OCI-LY1 (cell line): ENCODE measurements around the gene TBPL2.

Experiments used
- H2AFZ ChIP-seq: fragments of 200-600 bp; sonication (generic), shearing (Covaris generic); 2 replicates; pipeline ENCODE4 v1.6.0; 2014; ENCODE audit warnings: antibody characterized with exemption, mild to moderate bottlenecking, low read length
- H3F3A ChIP-seq: fragments of 200-600 bp; sonication (generic), shearing (Covaris generic); 2 replicates; pipeline ENCODE4 v1.6.0; 2014; ENCODE audit warnings: mild to moderate bottlenecking, antibody characterized with exemption, low read length, moderate library complexity; ENCODE audit not compliant: insufficient read depth
- H3K27ac ChIP-seq: fragments of 200-600 bp; sonication (generic); 2 replicates; pipeline ENCODE4 v1.5.1; 2014; ENCODE audit warnings: low read length, mixed run types, mild to moderate bottlenecking, low read depth; ENCODE audit not compliant: poor library complexity, severe bottlenecking
- H3K27me3 ChIP-seq: fragments of 200-600 bp; sonication (generic); 2 replicates; pipeline ENCODE4 v1.6.0; 2014; ENCODE audit warnings: antibody characterized with exemption, mild to moderate bottlenecking, low read length, moderate library complexity; ENCODE audit not compliant: insufficient read depth
- H3K36me3 ChIP-seq: fragments of 200-600 bp; sonication (generic); 2 replicates; pipeline ENCODE4 v1.6.1; 2014; ENCODE audit warnings: mild to moderate bottlenecking, antibody characterized with exemption, low read length, moderate library complexity, mixed read lengths; ENCODE audit not compliant: insufficient read depth
- H3K4me1 ChIP-seq: fragments of 200-600 bp; sonication (generic); 2 replicates; pipeline ENCODE4 v1.5.1; 2014; ENCODE audit warnings: mild to moderate bottlenecking, low read length, moderate library complexity; ENCODE audit not compliant: insufficient read depth, severe bottlenecking
- H3K4me2 ChIP-seq: fragments of 200-600 bp; sonication (generic), shearing (Covaris generic); 2 replicates; pipeline ENCODE4 v1.6.1; 2014; ENCODE audit warnings: low read length
- H3K4me3 ChIP-seq: fragments of 200-600 bp; sonication (generic); 2 replicates; pipeline ENCODE4 v1.5.1; 2014; ENCODE audit warnings: low read length, low read depth, mild to moderate bottlenecking, mixed read lengths; ENCODE audit not compliant: poor library complexity, severe bottlenecking
- H3K79me2 ChIP-seq: fragments of 200-600 bp; shearing (Covaris generic); 2 replicates; pipeline ENCODE4 v1.6.1; 2016; ENCODE audit warnings: mixed run types, low read length, mixed read lengths; ENCODE audit not compliant: insufficient read depth
- H3K9ac ChIP-seq: fragments of 200-600 bp; sonication (generic), shearing (Covaris generic); 2 replicates; pipeline ENCODE4 v1.6.1; 2014; ENCODE audit warnings: mild to moderate bottlenecking, low read length, mixed read lengths
- H3K9me2 ChIP-seq: fragments of 200-600 bp; sonication (generic), shearing (Covaris generic); 2 replicates; pipeline ENCODE4 v1.6.1; 2014; ENCODE audit warnings: low read depth, mild to moderate bottlenecking, low read length, mixed read lengths
- H3K9me3 ChIP-seq: fragments of 200-600 bp; shearing (Covaris generic); 2 replicates; pipeline ENCODE4 v1.6.1; 2014; ENCODE audit warnings: low read length, mixed read lengths
- H4K20me1 ChIP-seq: fragments of 200-600 bp; sonication (generic), shearing (Covaris generic); 2 replicates; pipeline ENCODE4 v1.6.0; 2016; ENCODE audit warnings: mild to moderate bottlenecking, low read length; ENCODE audit not compliant: insufficient read depth
- CTCF ChIP-seq: fragments of 200-600 bp; sonication (generic), shearing (Covaris generic); IDR thresholded peaks from 2 replicates; pipeline ENCODE4 v1.5.1; 2017; ENCODE audit warnings: mild to moderate bottlenecking, antibody characterized with exemption, low read length, moderate library complexity, mixed read lengths
- EZH2 ChIP-seq: fragments of 200-600 bp; sonication (generic), shearing (Covaris generic); IDR thresholded peaks from 2 replicates; pipeline ENCODE4 v1.8.0; 2017; ENCODE audit warnings: borderline replicate concordance, mixed run types, mild to moderate bottlenecking, antibody characterized with exemption, low read length, moderate library complexity, mixed read lengths

TBPL2 gene

DNA sequence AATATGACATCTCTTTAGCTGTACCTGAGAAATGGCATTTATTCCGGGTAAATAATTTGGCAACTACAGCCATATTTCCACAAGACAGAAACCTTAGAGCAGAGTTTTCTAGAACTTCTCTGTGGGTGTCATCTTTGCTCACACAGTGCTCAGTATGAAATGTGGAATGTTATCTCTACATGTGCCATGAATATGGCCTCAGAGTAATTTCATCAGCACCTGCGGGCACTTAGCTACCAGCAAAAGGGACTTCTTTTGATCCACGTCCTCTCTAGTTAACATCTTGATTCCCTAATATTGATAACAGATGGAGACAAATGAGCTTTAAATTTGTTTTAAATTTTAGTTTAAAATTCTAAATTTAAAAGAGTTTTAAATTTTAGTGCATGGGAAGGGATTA is 25.9 kb downstream of the TBPL2 start:
- Histone ChIP-seq H2AFZ (no peak overlapping the region), H3K4me2 (no peak overlapping the region)
- TF ChIP-seq EZH2 = no peak
- TF ChIP-seq CTCF = no peak

DNA sequence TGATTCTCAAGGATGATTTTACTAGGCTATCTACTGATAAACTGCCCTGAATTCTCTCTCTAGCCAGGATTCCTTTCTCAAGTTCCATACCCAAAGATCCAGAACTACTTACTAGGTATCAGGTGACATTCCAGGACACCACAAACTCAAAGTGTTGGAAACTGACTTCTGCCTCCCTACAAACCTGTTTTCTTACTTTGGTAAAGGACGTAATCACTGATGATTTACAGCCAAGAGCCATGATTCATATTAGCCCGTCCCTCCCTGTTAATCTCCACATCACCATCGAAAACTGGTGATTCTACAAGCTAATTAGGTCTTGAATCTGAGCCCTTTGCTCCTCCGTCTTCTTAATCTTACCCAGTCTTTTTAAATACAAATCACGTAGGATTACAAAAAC is 27.7 kb downstream of the TBPL2 start:
- no peaks in the 10 kb centered on the region for H3K36me3 ChIP-seq

More for the DNA sequence above, 25.9 kb downstream of the TBPL2 start:
- Histone ChIP-seq H3K27ac (no peak overlapping the region), H3K79me2 (peaks cover 12% of the 10 kb centered on the region), H3F3A (no peaks in the 10 kb centered on the region), H3K4me1 (peaks cover 23% of the 10 kb centered on the region), H3K9me3 (no peaks in the 10 kb centered on the region), H4K20me1 (no peaks in the 10 kb centered on the region), H3K9me2 (no peaks in the 10 kb centered on the region), H3K4me3 (no peak overlapping the region), H3K9ac (no peak overlapping the region), H3K36me3 (no peaks in the 10 kb centered on the region), H3K27me3 (no peaks in the 10 kb centered on the region)

DNA sequence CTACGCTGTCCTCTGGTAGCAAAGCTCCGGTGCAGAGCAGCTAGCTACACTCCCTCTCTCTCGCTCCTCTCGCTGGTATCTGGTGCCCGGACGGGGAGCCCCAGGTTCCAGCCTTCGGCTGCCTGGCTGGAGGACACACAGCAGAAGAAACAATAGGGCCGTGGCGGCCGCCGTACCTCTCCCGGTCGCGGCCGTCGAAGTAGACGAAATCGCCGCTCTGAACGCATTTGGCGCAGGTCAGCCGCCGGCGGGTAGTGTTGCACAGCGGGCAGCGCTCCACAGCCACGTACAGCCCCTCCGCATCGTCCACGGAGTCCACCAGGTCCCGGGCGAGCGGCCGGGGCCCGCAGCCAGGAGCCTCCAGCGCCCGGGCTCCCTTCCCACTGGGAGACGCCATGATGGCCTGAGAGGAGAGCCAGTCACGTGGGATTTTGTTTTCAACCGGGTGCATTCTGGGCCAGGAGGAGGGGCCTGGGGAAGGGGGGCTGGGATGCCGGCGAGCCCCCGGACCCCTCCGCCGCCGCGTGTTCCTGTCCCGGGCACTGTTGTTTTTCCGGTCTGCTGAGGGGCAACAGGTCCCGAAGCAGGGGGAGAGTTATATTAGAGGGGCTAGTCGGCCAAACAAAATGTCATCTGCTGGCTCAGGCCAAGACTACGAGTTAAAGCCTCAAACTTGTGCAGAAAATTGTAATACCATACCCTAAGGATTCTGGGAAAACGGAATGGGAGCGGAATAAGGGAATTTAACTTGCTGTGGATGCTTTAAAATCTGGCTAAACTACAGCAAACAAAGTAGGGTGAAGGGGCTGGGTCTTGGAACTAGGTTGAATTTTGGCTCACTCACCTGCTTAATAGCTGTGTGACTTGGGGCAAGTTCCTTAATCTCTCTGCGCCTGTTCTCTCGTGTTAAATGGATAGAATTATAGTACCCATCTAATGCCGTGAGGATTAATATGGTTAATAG is 28.7 kb downstream of the TBPL2 start, which contains the start of gene ATG14:
ATG14 (minus strand) TSS at position 405 of the 964 bp plus-strand sequence; CDS start at position 397, 8 bp downstream.
- peaks cover 12% of the 10 kb centered on the region for H3K79me2 ChIP-seq
- no peaks in the 10 kb centered on the region for H3K36me3 ChIP-seq
- H3K4me3 ChIP-seq = peak within 1 kb of the TSS; percentile 80
- no peaks in the 10 kb centered on the region for H3F3A ChIP-seq
- no peaks in the 10 kb centered on the region for H3K9me3 ChIP-seq
- H2AFZ ChIP-seq = peak within 1 kb of the TSS; percentile 71; the same call in 1 of the 2 replicates
- peaks cover 24% of the 10 kb centered on the region for H3K4me1 ChIP-seq
- TF ChIP-seq EZH2 (no peak), CTCF (no peak)
- no peak within 1 kb of the TSS for H3K27ac ChIP-seq
- no peaks in the 10 kb centered on the region for H3K27me3 ChIP-seq
- peak within 1 kb of the TSS; percentile 71 for H3K9ac ChIP-seq
- no peaks in the 10 kb centered on the region for H4K20me1 ChIP-seq
- peak within 1 kb of the TSS; percentile 66 for H3K4me2 ChIP-seq
- H3K9me2 ChIP-seq = no peaks in the 10 kb centered on the region

More for the DNA sequence above, 27.7 kb downstream of the TBPL2 start:
- Histone ChIP-seq H3K9me2 (no peaks in the 10 kb centered on the region), H2AFZ (no peak overlapping the region), H3F3A (no peaks in the 10 kb centered on the region), H3K9me3 (no peaks in the 10 kb centered on the region), H4K20me1 (no peaks in the 10 kb centered on the region), H3K27me3 (no peaks in the 10 kb centered on the region), H3K4me1 (peaks cover 24% of the 10 kb centered on the region), H3K4me3 (no peak overlapping the region), H3K9ac (no peak overlapping the region), H3K4me2 (no peak overlapping the region), H3K27ac (no peak overlapping the region), H3K79me2 (peaks cover 12% of the 10 kb centered on the region)
- TF ChIP-seq EZH2 (no peak), CTCF (no peak)
